Measurements from ENCODE around the gene KDM3B. TPM values are rescaled to one million over a fixed set of nuclear protein-coding genes. Genes with fewer than 3 reads are reported as not detected.
"Not testable (repeated sequence)": the region's sequence is repeated elsewhere in the genome, so short reads cannot be mapped to it uniquely, and the experiment has no call there.

The KDM3B gene
- total RNA-seq, 2 donors from 2014 or later: 62.3 to 77.5 TPM

GRCh38 chr5:138469540-138470321 lies 117.2 kb downstream of the KDM3B start:
- H3K4me1 ChIP-seq: no peaks in the 10 kb centered on the region
- no peak overlapping the region for H3K9ac ChIP-seq (ENCODE audit: low read depth in 2 of 2, low read length in 2 of 2)
- intact Hi-C loops (cut with DNase I): loop anchor here (5.0 kb wide), 1 partner anchor 33 kb away; no protein-coding TSS in a partner anchor
- no peak overlapping the region for H3K4me3 ChIP-seq
- no peak for TF ChIP-seq CTCF (IDR thresholded peaks at IDR 0.05)
- H3K9me3 ChIP-seq: no peaks in the 10 kb centered on the region
- H3K27ac ChIP-seq: no peak overlapping the region
- H3K27me3 ChIP-seq: no peaks in the 10 kb centered on the region
- H3K36me3 ChIP-seq: no peaks in the 10 kb centered on the region
- DNase-seq: no peak

GRCh38 chr5:138470322-138471051 lies 118.0 kb downstream of the KDM3B start:
- no peak overlapping the region for H3K4me3 ChIP-seq
- H3K9me3 ChIP-seq: no peaks in the 10 kb centered on the region
- H3K9ac ChIP-seq (ENCODE audit: low read depth in 2 of 2, low read length in 2 of 2): no peak overlapping the region
- no peak for TF ChIP-seq CTCF (IDR thresholded peaks at IDR 0.05)
- no peak for DNase-seq
- no peaks in the 10 kb centered on the region for H3K4me1 ChIP-seq
- no peaks in the 10 kb centered on the region for H3K36me3 ChIP-seq
- no peak overlapping the region for H3K27ac ChIP-seq
- intact Hi-C loops (cut with DNase I): no loop called here
- no peaks in the 10 kb centered on the region for H3K27me3 ChIP-seq

GRCh38 chr5:138471052-138471361 lies 118.5 kb downstream of the KDM3B start:
- Histone ChIP-seq H3K36me3 (no peaks in the 10 kb centered on the region), H3K9ac (ENCODE audit: low read depth in 2 of 2, low read length in 2 of 2) (no peak overlapping the region), H3K9me3 (no peaks in the 10 kb centered on the region), H3K27me3 (no peaks in the 10 kb centered on the region), H3K4me3 (no peak overlapping the region), H3K27ac (no peak overlapping the region), H3K4me1 (no peaks in the 10 kb centered on the region)
- DNase-seq: no peak
- intact Hi-C loops (cut with DNase I): no loop called here
- no peak for TF ChIP-seq CTCF (IDR thresholded peaks at IDR 0.05)

GRCh38 chr5:138472353-138472752 lies 119.9 kb downstream of the KDM3B start:
- H3K27ac ChIP-seq: no peak overlapping the region
- no peak for DNase-seq
- H3K4me3 ChIP-seq: no peak overlapping the region
- H3K4me1 ChIP-seq: no peaks in the 10 kb centered on the region
- intact Hi-C loops (cut with DNase I): no loop called here
- H3K27me3 ChIP-seq: no peaks in the 10 kb centered on the region
- no peak overlapping the region for H3K9ac ChIP-seq (ENCODE audit: low read depth in 2 of 2, low read length in 2 of 2)
- no peaks in the 10 kb centered on the region for H3K9me3 ChIP-seq
- no peak for TF ChIP-seq CTCF (IDR thresholded peaks at IDR 0.05)
- H3K36me3 ChIP-seq: no peaks in the 10 kb centered on the region

GRCh38 chr5:138473151-138473550 lies 120.7 kb downstream of the KDM3B start:
- H3K36me3 ChIP-seq; H3K27me3 ChIP-seq; DNase-seq; intact Hi-C loops (cut with DNase I); H3K9me3 ChIP-seq; H3K27ac ChIP-seq; H3K4me1 ChIP-seq; H3K9ac ChIP-seq (ENCODE audit: low read depth in 2 of 2, low read length in 2 of 2); H3K4me3 ChIP-seq: not testable (repeated sequence)

- DNase-seq: no peak
- TF ChIP-seq CTCF (IDR thresholded peaks at IDR 0.05): no peak
- H3K4me3 ChIP-seq: no peak overlapping the region
- H3K9me3 ChIP-seq: no peaks in the 10 kb centered on the region
- no peak overlapping the region for H3K27ac ChIP-seq
- H3K4me1 ChIP-seq: no peaks in the 10 kb centered on the region
- no peak overlapping the region for H3K9ac ChIP-seq (ENCODE audit: low read depth in 2 of 2, low read length in 2 of 2)
- H3K36me3 ChIP-seq: no peaks in the 10 kb centered on the region
- H3K27me3 ChIP-seq: no peaks in the 10 kb centered on the region
- intact Hi-C loops (cut with DNase I): no loop called here
Measured at GRCh38 chr5:138476918-138477317, 124.4 kb downstream of the KDM3B start.

Data from colonic mucosa (tissue), 4 donors.